Activated CD8-positive, alpha-beta memory T cell treated with anti-CD3 and anti-CD28 coated beads, Interleukin-2, amount 10 ng/mL, durations not matched to agents 7 days and 5 days (primary cell): ENCODE results near the gene C17orf113. TPM values are rescaled to one million over a fixed set of nuclear protein-coding genes. Genes with fewer than 3 reads are reported as not detected.
A peak's percentile ranks its signal among the peaks of the same experiment; 100 is the strongest.
"Not testable (repeated sequence)": the region's sequence is repeated elsewhere in the genome, so short reads cannot be mapped to it uniquely, and the experiment has no call there.

Source experiments
- ATAC-seq: fragments of 150-1000 bp; cut with Tn5 transposase; one replicate; pipeline ENCODE4 v1.10.0; 2021; ENCODE audit warnings: moderate library complexity
- CTCF ChIA-PET: fragments of 350-600 bp; sonication (Branson Sonifier 250); formaldehyde crosslinking; loops from one replicate; lab custom pipeline; 2021; ENCODE audit warnings: antibody characterized with exemption; lab: Charles Lee
- DNase-seq: peaks from one replicate; pipeline ENCODE4 v3.0.0-alpha.2; 2020
- H3K27ac Mint-ChIP-seq: one replicate; pipeline ENCODE4 v1.8.0; 2021; ENCODE audit warnings: mild to moderate bottlenecking, mixed read lengths
- H3K27me3 Mint-ChIP-seq: one replicate; pipeline ENCODE4 v1.8.0; 2021; ENCODE audit warnings: mixed read lengths
- H3K36me3 Mint-ChIP-seq: one replicate; pipeline ENCODE4 v1.8.0; 2021; ENCODE audit warnings: mild to moderate bottlenecking, mixed read lengths
- H3K4me1 Mint-ChIP-seq: one replicate; pipeline ENCODE4 v1.8.0; 2021; ENCODE audit warnings: mixed read lengths
- H3K4me3 Mint-ChIP-seq: one replicate; pipeline ENCODE4 v1.8.0; 2021; ENCODE audit warnings: mild to moderate bottlenecking, moderate library complexity, mixed read lengths
- H3K9me3 Mint-ChIP-seq: one replicate; pipeline ENCODE4 v1.8.0; 2022; ENCODE audit warnings: low read depth, mixed read lengths
- total RNA-seq, 2 experiments: library from RNA; stranded (reverse); gene quantifications; one replicate each; pipeline ENCODE4 v1.2.3, GENCODE V29; 2021

C17orf113 gene
- total RNA-seq, 2 experiments from 2014 or later: 0.14 to 0.23 TPM

DNA sequence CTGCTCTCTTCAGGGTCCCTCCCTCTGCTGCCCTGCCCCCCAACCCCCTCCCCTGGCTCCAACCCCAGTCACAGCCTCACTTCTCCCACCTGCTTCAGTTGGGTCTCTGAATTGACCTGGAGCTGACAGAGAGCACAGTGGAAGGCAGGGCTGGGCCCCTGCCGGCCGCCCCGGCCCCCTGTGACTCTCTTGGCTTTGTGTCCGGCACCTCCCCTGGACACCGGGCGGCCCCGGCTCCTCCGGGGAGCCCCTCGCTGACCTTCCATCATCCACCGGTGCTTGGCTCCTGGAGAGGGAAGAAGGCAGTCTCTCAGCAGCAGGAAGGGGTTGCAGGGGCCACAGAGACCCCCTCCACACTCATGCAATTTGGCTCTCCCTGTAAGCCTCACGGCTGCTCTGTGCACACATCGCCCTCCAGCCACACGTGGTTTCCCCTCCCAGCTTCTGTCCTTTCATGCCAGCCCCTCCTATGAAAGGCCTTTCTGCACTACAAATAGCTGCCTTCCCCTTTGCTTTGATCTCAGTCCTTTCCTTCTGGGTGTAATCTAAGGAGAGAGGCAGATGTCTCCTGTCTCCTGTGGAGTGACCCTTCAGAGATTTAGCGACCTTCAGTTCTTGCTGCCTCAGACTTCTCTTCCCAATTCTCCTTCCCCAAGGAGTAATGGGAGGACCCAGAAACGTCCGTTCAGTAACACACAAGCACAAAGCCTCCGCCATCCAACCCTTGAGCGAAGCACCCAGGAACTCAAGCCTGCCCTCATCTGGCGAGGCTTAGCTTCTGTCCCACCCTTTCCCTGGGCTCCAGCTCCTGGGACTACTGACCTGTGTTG, 22.2 kb downstream of the C17orf113 start:
- Mint-ChIP-seq H3K27me3 (peaks cover 4% of the 10 kb centered on the region), H3K9me3 (no peaks in the 10 kb centered on the region), H3K4me3 (no peak overlapping the region), H3K4me1 (peaks cover 4% of the 10 kb centered on the region), H3K36me3 (peaks cover 9% of the 10 kb centered on the region), H3K27ac (no peak overlapping the region)
- DNase-seq (no peak), ATAC-seq (no peak)
- CTCF ChIA-PET: interaction anchor here (0.8 to 5.7 kb wide), 4 partner anchors 8 to 98 kb away, joined by 4 to 103 read pairs (median 20); partner anchors contain the start of genes DHX58, KAT2A, NKIRAS2 and ODAD4

DNA sequence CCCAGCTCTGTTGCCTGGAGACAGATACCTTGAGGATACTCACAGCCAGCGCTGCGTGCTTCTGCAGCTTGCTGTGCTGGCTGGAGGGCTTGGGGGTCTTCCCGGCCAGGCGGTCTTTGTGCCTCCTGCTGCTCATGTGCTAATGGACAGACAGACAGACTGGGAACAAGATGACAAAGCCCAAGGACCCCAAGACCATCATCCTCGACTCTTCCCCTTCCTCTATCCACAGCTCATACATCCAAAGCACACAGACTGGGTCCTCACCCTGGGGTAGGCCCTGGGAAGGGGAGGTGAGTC, 22.9 kb downstream of the C17orf113 start:
- H3K4me3 Mint-ChIP-seq: no peak overlapping the region
- DNase-seq (no peak), ATAC-seq (no peak)
- peaks cover 4% of the 10 kb centered on the region for H3K27me3 Mint-ChIP-seq
- H3K4me1 Mint-ChIP-seq: peaks cover 4% of the 10 kb centered on the region
- H3K27ac Mint-ChIP-seq: no peak overlapping the region
- peaks cover 9% of the 10 kb centered on the region for H3K36me3 Mint-ChIP-seq
- CTCF ChIA-PET: interaction anchor here (3.1 to 5.7 kb wide), 3 partner anchors 64 to 89 kb away, joined by 16 to 103 read pairs (median 35); partner anchors contain the start of genes DHX58 and KAT2A
- H3K9me3 Mint-ChIP-seq: no peaks in the 10 kb centered on the region

DNA sequence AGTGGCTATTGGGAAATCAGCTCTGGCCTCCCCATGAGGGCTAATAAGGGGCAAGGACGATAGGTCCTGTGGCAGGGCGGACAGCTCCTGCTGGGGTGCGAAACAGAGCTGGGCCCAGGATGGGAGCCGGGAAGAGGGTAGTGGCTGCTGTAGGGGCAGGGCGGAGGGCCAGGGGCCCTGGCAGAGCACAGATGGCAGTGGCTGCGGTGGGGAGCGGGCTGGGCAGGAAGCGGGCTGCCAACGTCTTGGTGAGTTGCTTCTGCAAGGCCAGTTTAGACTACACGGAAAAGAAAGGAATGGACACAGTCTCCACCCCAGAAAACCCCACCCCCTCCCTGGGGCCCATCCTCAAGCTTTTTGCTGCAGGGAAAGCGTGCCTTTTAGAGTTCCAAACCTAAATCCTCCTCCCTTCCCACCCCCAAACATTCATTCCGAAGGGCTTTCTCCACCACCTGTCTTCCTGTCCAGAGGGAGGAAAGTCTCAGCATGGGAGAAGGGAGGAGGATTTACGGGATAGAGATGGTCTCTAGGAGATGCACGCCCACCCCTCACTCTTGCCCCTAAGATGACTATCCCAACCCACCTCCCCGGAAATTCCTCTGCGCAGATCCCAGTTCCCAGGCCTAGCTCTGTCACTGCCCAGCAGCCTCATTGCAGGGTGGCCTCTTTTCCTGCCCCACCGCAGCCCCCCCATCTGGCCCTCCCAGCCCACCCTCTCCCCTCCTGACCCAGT, 23.4 kb downstream of the C17orf113 start:
- no peak for ATAC-seq
- DNase-seq: no peak
- H3K4me1 Mint-ChIP-seq: peaks cover 8% of the 10 kb centered on the region
- H3K36me3 Mint-ChIP-seq: peaks cover 14% of the 10 kb centered on the region
- H3K9me3 Mint-ChIP-seq: no peaks in the 10 kb centered on the region
- CTCF ChIA-PET: interaction anchor here (0.6 to 5.7 kb wide), 4 partner anchors 9 to 89 kb away, joined by 3 to 103 read pairs (median 26); partner anchors contain the start of genes DHX58 and KAT2A
- no peak overlapping the region for H3K27ac Mint-ChIP-seq
- no peak overlapping the region for H3K4me3 Mint-ChIP-seq
- H3K27me3 Mint-ChIP-seq: peaks cover 4% of the 10 kb centered on the region

DNA sequence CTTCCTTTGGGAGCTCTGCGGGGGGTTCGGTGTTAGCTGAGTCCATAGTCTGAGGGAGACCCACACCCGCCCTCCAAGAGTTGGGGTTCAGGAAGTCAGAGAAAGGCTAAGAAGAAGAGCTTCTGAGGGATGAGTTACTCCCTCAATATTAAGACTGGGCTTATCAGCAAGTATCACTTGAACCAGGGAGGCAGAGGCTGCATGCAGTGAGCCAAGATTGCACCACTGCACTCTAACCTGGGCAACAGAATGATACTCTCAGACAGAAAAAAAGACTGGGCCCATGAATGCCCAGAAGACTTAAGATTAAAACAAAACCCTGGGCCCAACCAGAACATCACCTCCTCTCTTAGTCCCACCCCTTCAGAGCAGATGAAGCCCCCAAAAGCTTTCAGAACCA, 24.5 kb downstream of the C17orf113 start:
- Mint-ChIP-seq H3K36me3 (peaks cover 18% of the 10 kb centered on the region), H3K27me3 (peaks cover 4% of the 10 kb centered on the region), H3K4me3 (no peak overlapping the region), H3K9me3 (no peaks in the 10 kb centered on the region), H3K27ac (no peak overlapping the region), H3K4me1 (peaks cover 16% of the 10 kb centered on the region)
- DNase-seq (no peak), ATAC-seq (no peak)
- CTCF ChIA-PET: interaction anchor here (0.8 to 5.7 kb wide), 14 partner anchors 9 to 287 kb away, joined by 3 to 103 read pairs (median 8); partner anchors contain the start of genes DHX58, DNAJC7, KAT2A and ZNF385C

DNA sequence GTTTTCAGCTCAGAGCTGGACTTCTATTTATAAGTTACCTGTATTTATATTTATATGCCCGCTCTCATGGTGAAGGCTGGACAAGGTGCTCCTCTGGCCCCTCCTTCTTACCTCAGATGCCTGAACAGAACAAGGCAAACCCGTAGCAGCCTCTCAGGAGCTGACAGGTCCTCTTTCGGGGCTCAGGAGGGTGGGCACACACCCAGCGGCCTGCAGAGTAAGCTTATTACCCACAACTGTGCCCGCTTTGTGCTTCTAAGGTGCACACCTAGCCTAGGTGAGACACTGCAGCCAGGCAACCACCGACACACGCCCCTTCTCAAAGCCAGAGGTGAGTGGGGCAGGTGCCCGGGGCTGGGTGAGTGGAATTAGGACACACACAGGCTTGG, 25.2 kb downstream of the C17orf113 start:
- DNase-seq (no peak), ATAC-seq (no peak)
- H3K36me3 Mint-ChIP-seq: peaks cover 18% of the 10 kb centered on the region
- no peak overlapping the region for H3K4me3 Mint-ChIP-seq
- CTCF ChIA-PET: interaction anchor here (0.7 to 5.7 kb wide), 21 partner anchors 9 to 381 kb away, joined by 3 to 103 read pairs (median 5); partner anchors contain the start of genes DHX58, DNAJC7, GHDC and KAT2A
- peaks cover 22% of the 10 kb centered on the region for H3K4me1 Mint-ChIP-seq
- no peak overlapping the region for H3K27ac Mint-ChIP-seq
- no peaks in the 10 kb centered on the region for H3K9me3 Mint-ChIP-seq
- H3K27me3 Mint-ChIP-seq: no peaks in the 10 kb centered on the region

DNA sequence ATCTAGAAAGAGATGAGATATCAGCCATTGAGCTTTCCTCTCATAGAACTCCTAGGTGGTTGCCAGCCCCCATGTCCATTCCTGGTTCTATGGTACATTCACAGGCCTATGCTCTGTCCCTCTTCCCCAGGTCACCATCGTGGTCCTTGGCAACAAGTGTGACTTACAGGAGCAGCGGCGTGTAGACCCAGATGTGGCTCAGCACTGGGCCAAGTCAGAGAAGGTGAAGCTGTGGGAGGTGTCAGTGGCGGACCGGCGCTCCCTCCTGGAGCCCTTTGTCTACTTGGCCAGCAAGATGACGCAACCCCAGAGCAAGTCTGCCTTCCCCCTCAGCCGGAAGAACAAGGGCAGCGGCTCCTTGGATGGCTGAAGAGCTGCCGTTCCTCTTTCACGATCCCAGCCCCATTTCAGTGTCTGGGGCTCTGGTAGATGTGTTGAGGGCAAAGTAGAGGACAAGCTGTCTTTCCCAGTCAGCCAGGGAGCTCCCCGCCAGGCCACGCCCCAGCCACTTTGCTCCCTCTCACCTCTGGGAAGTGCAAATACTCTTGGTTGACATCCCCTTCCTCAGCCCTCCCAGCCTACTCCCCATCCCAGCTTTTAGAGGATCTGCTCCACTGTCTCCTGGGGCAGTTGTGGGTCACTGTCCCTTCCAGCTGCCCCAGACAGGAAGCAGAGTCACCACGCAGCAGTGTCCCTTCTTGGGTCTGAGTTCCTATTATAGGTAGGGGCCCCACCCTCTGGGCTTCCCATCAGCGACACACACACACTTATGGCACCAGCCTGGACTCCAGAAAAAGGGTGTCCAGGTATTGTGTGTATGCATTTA, 26.7 kb downstream of the C17orf113 start:
- no peak overlapping the region for H3K27ac Mint-ChIP-seq
- peaks cover 18% of the 10 kb centered on the region for H3K36me3 Mint-ChIP-seq
- peaks cover 32% of the 10 kb centered on the region for H3K4me1 Mint-ChIP-seq
- ATAC-seq (no peak), DNase-seq (no peak)
- no peaks in the 10 kb centered on the region for H3K27me3 Mint-ChIP-seq
- no peak overlapping the region for H3K4me3 Mint-ChIP-seq
- CTCF ChIA-PET: interaction anchor here (0.9 to 5.7 kb wide), 17 partner anchors 7 to 171 kb away, joined by 3 to 103 read pairs (median 4); partner anchors contain the start of genes DHX58, DNAJC7, GHDC and KAT2A
- no peaks in the 10 kb centered on the region for H3K9me3 Mint-ChIP-seq

DNA sequence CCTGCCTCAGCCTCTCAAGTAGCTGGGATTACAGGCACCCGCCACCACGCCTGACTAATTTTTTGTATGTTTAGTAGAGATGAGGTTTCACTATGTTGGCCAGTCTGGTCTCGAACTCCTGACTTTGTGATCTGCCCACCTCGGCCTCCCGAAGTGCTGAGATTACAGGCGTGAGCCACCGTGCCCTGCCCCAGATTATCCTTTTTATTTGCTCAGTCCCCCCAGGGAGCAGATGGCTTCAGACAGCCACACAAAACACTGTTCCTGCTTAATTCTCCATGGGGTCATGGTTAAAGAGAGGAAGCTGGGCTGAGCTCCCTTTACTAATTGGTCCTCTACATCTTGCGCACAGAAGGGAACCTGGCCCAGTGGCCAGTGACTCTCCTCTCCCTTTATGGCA, 29.6 kb downstream of the C17orf113 start:
- not testable (repeated sequence) for H3K9me3 Mint-ChIP-seq
- Mint-ChIP-seq H3K27ac (peak overlapping the region; percentile 34), H3K4me1 (peaks cover 48% of the 10 kb centered on the region)

DNA sequence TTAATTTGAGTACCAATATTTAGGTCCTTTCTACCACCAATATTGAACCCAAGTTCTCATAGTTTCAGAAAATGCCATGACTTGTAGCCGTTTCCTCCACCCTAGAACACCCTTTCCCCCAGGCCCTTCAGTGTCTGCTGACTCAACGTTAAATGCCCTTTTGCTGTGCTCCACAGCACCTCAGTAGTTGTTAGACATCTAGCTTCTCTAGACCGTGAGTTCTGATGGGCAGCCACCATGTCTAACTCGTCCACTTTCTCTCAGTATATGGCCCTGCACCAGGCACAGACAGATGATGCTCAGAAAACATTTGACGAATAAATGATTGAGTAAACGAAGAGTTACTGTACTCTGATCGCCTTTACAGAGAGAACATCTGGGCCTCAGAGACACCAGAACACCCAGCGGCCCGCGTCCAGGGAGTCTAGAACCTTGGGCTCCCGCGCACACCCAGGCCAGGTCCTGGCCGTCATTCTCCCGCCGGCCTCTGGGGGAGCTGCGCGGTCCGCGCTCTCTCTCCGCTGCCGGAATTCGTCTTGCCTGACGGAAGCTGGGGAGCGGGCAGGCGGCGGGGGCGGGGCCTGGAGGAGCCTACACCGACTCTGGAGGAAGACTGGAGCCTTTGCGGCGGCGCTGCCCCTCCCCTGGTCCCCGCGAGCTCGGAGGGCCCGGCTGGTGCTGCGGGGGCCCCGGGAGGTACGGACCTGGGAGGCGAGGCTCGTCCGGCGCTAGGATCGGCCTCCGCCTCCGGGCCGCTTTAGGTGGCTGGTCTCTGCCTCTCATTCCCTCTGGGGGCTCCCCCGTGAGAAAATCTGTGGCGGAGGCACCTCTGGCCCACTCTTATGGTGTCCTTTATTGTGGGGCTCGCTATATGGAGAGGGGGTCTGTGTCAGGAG, 30.6 kb downstream of the C17orf113 start, which contains the start of gene NKIRAS2:
NKIRAS2 (plus strand) TSS at position 582 of the 896 bp plus-strand sequence. CDS start 1,488 bp downstream, outside the sequence.
- peak; percentile 95 for DNase-seq
- H3K4me1 Mint-ChIP-seq: peaks cover 57% of the 10 kb centered on the region

More for the DNA sequence above, 29.6 kb downstream of the C17orf113 start:
- CTCF ChIA-PET: interaction anchor here (1.0 to 7.7 kb wide), 16 partner anchors 10 to 382 kb away, joined by 3 to 87 read pairs (median 8); partner anchors contain the start of genes CNP, DHX58, GHDC and KCNH4
- H3K27me3 Mint-ChIP-seq, DNase-seq, ATAC-seq: not testable (repeated sequence)
- H3K4me3 Mint-ChIP-seq: peak overlapping the region; percentile 83
- H3K36me3 Mint-ChIP-seq: peaks cover 20% of the 10 kb centered on the region

DNA sequence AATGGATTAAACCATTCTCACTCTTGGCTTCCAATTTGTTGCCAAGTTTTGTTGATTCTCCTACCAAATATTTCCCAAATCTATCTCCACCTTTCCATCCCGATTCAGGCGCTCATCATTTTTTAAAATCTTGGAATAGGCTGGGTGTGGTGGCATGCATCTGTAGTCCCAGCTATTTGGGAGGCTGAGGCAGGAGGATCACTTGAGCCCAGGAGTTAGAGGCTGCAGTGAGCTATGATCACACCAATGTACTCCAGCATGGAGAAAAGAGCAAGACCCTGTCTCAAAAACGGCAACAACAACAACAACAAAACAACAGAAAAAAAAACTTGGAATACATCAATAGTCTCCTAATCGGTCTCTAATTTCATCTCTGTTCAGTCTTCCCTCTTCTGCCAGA, 31.4 kb downstream of the C17orf113 start:
- no peak for DNase-seq
- Mint-ChIP-seq H3K36me3 (peaks cover 15% of the 10 kb centered on the region), H3K4me1 (peaks cover 54% of the 10 kb centered on the region), H3K27me3 (no peaks in the 10 kb centered on the region), H3K27ac (peak overlapping the region; percentile 53), H3K9me3 (no peaks in the 10 kb centered on the region), H3K4me3 (peak overlapping the region; percentile 93)
- CTCF ChIA-PET: interaction anchor here (1.0 to 7.7 kb wide), 19 partner anchors 31 to 230 kb away, joined by 3 to 87 read pairs (median 5); partner anchors contain the start of genes ACLY, CNP, DHX58 and HCRT
- no peak for ATAC-seq

More for the DNA sequence above, 30.6 kb downstream of the C17orf113 start, which contains the start of gene NKIRAS2:
- H3K27ac Mint-ChIP-seq: peak within 1 kb of the TSS; percentile 77
- H3K36me3 Mint-ChIP-seq: peaks cover 18% of the 10 kb centered on the region
- ATAC-seq: peak; percentile 78
- peak within 1 kb of the TSS; percentile 93 for H3K4me3 Mint-ChIP-seq
- no peaks in the 10 kb centered on the region for H3K9me3 Mint-ChIP-seq
- CTCF ChIA-PET: interaction anchor here (0.7 to 7.7 kb wide), 30 partner anchors 9 to 270 kb away, joined by 3 to 87 read pairs (median 4); partner anchors contain the start of genes ACLY, CNP, DHX58 and GHDC
- H3K27me3 Mint-ChIP-seq: no peaks in the 10 kb centered on the region

DNA sequence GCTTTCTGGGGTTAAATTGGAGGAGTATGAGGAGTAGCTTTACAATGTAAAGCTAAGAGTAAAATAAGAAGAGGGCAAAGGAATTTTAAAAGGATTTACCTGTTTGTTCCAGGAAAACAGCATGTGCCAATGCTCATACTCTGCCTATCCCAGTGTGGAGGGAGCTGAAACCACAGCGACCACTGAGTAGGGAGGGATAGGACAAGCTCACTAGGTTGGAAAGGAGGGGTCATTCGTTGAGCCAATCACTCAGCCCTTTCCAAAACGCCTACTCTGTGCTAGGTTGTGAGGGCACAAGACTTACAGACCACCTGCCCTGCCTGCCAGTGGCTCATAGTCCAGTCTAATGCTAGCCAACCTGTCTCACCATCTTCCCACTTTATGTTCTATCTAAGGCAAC, 32.1 kb downstream of the C17orf113 start:
- no peak for DNase-seq
- CTCF ChIA-PET: interaction anchor here (0.8 to 7.7 kb wide), 19 partner anchors 8 to 385 kb away, joined by 3 to 87 read pairs (median 4); partner anchors contain the start of genes ACLY, CNP, DHX58 and HCRT
- peak overlapping the region; percentile 96 for H3K27ac Mint-ChIP-seq

DNA sequence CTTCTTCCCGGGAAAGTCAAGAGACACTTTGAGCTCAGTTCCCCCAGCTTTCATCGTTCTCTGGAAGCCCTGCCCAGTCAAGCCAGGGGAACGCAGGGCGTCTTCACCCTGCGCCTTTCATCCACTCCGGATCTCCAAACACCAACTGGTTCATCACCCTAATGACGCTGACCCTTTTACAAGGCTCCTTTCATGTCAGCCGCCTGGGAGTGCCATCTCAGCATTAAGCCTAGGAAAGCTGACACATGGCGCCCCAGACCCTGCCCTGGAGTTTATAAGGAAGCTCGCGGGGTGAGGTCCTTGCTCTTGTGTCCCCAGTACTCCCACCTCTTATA, 32.6 kb downstream of the C17orf113 start:
- Mint-ChIP-seq H3K4me1 (peaks cover 61% of the 10 kb centered on the region), H3K27me3 (no peaks in the 10 kb centered on the region), H3K27ac (peak overlapping the region; percentile 96), H3K36me3 (peaks cover 15% of the 10 kb centered on the region), H3K4me3 (peak overlapping the region; percentile 93), H3K9me3 (no peaks in the 10 kb centered on the region)
- ATAC-seq: peak; percentile 7
- DNase-seq: no peak
- CTCF ChIA-PET: interaction anchor here (0.8 to 7.7 kb wide), 26 partner anchors 7 to 385 kb away, joined by 3 to 87 read pairs (median 4); partner anchors contain the start of genes ACLY, CNP, DHX58 and HCRT

More for the DNA sequence above, 32.1 kb downstream of the C17orf113 start:
- Mint-ChIP-seq H3K36me3 (peaks cover 12% of the 10 kb centered on the region), H3K4me3 (peak overlapping the region; percentile 93), H3K4me1 (peaks cover 58% of the 10 kb centered on the region), H3K27me3 (no peaks in the 10 kb centered on the region), H3K9me3 (no peaks in the 10 kb centered on the region)
- no peak for ATAC-seq
